ENCODE results near the gene AFF3.

The AFF3 gene

DNA sequence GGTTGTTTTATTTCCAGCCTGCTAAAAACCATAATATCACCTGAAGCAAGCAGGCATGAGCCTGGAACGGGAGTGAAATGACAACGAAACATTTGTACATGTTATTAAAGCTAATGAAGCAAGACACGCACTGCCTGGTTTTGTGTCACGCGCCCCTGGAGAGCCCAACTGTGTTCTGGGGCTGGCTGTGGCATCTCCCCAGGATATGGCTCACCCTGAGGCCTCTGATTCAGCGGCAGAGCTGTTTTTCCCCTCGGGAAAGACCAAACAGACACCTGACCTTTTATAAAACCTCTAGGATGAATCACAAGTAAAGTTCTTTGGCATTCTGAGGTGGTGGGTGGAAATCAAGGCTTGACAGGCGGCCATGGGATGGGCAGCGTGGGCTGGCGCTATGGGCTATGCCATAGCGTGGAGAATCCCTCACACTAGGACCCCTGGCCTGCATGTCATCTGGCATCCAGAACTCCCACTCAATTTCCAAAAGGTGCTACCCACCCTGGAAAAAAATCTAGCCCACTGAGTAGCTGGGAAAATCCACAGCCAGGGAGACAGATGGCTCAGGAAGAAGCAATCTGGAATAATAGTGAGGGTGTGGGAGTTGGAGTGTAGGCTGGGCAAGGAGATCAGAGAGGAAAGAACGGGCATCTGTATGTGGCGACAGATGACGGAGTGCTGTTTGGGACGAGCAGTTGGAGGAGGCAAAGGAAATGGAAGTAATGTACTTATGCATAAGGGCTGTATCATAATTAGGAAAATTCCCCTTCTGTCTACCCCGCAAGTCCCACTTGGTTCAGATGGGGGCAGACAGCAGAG, 262.0 kb downstream of the AFF3 start:
- DNase-seq (ENCODE audit: low spot score) = no peak

DNA sequence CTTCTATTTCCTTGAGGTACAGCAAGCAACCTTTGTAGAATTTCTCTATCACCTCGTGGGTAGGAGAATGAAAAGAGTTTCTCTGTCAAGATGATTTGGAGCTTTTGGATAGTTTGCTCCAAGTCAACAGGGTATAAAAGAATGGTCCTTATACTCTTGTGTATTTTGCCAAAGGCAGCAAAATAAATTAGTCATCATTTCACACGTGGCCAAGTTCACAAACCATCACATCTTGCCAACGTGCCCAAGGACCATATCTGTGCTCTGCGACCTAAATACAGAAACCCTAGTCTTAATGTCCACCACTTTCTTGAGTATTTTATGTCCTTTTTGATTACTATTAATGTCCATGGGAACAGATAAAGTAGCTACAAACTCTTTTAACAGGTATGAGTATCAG, 262.9 kb downstream of the AFF3 start:
- DNase-seq (ENCODE audit: low spot score) = no peak

GRCh38 chr2:99878581-99879350, 263.6 kb downstream of the AFF3 start:
- DNase-seq (ENCODE audit: low spot score) = no peak

DNA sequence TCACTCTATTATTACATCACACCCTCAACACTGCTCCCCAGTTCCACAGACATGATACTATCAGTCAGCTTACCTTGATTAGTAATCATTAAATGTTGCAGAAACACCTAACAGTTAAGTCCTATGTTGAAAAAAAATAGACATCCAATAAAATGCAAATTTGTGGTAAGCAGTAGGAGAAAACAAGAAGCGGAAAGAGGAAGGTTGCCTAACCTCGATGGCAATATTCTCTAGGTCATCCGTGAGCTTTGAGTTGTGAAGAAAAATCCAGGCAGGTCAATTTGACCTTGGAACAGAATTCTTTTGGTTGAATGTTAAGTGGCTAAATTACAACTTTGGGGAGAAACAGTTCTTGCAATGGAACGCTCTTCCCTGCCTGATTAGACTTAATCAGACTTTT, 264.4 kb downstream of the AFF3 start:
- no peak for DNase-seq (ENCODE audit: low spot score)

DNA sequence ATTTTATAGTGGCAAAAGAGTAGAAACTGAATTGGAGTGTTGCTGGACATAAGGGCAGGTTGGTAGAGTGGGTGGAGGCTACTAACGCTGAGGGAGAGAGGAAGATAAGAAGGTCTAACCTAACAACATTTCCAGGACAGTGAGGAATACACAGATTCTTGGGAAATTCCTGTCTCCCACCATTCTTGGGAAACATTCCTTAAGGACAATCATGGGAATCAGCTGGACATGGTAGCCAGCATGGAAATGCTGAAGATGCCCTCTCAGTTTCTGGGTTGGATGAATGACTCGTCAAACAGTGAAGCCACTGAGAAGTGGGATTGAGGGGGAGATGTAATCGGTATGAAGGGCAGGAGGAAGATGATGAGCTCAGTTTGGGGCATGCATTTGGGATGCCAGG, 265.4 kb downstream of the AFF3 start:
- DNase-seq (ENCODE audit: low spot score) = no peak

GRCh38 chr2:99875627-99876201, 266.7 kb downstream of the AFF3 start:
- DNase-seq (ENCODE audit: low spot score) = no peak

DNA sequence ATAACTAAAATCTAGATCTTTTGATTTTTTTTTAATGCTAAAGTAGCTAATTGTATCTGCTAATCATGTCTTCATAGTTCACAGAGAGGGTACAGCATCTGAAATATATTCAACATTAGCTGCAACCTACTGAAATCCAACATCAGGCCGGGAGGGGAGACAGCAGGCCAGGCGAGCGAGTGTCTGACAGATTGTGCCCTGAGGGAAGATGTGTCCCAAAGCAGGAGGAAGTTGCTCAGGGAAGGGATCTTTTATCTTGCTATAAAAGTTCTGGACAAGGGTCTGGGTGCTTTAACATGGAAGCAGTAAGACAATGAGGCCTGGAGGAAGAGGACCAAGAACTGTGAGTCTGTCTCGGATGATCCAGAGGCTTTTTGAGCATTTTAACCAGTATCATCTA, 274.1 kb downstream of the AFF3 start:
- DNase-seq (ENCODE audit: low spot score) = no peak

DNA sequence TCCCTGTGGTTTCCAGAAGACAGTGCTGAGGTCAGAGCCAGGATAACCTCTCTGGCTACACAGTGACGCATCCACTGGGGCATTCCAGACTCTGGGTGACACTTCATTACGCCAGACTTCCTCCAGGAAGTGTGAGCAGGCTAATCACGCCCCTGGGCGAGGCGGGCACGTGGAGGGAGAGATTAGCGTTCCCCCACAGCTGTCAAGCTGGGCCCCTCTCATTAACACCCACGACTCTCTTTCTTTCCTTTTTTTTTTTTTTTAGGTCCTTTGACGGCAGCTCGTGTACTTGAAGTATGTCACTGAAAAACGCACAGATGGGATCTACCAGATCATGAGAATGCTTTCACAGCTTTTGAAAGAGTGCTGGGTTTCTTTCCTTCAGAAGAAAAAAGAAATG, 274.6 kb downstream of the AFF3 start:
- DNase-seq (ENCODE audit: low spot score) = no peak

DNA sequence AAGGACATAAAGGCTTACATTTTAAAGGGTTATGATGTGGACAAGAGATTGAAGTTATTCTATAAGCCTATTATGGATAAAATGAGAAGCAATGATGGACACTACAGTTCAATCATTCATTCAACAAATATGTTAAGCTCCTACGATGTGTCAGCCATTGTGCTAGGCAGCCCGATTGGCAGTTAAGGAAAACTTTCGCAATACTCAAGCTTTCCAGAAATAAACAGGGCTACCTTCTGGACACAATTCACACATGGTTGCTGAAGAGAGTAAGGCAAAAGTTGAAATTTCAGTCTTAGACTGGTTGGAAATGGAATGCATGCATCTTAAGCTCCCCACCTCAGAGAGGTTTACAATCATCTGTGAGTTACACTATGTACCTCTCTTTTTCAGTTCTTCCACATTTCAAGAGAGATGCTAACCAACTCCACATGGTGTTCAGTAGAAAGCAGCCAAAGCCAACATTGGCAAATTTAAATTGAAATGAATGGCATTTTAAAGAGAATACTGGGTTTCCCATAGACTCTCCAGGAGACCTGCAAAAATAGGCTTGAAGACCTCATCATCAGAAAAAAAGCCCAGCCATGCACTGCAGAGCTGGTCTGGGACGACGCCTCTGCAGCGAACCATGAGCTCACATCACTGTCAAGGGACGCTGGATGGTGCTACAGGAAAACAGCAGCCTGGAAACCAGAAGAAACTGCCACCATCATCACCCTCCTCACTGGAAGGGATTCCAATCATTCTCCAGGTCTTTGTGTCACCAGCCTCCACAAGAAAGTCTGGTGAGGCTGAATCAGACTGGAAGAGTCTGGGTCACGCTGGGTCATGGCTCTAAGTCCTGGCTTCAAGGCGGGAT, 276.3 kb downstream of the AFF3 start:
- DNase-seq (ENCODE audit: low spot score) = no peak

GRCh38 chr2:99864561-99865553, 277.5 kb downstream of the AFF3 start:
- DNase-seq (ENCODE audit: low spot score) = no peak

- DNase-seq (ENCODE audit: low spot score) = no peak
Observed at GRCh38 chr2:99863903-99864270, 278.5 kb downstream of the AFF3 start.

- DNase-seq (ENCODE audit: low spot score) = no peak
Observed at GRCh38 chr2:99863236-99863902, 279.0 kb downstream of the AFF3 start.

DNA sequence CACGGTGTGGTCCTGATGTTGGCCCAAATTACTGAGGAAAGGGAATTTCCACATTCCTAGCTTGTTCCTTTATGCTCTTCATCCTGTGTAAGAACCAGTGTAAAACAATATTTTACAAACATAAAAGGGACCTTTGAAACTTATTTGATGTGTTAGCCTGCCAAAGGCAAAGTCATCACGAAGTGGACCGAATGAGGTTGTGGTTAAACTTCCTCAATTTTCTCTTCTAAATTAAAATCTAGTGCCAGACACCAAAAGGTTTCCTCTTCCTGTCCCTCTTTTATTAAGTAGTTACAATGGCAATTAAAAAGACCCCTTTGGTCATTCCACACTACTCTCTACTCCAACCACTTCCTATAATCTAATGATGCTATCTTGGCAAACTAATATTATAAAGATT, 279.8 kb downstream of the AFF3 start:
- DNase-seq (ENCODE audit: low spot score) = no peak

- DNase-seq (ENCODE audit: low spot score) = no peak
Observed at GRCh38 chr2:99861376-99861760, 281.0 kb downstream of the AFF3 start.

DNA sequence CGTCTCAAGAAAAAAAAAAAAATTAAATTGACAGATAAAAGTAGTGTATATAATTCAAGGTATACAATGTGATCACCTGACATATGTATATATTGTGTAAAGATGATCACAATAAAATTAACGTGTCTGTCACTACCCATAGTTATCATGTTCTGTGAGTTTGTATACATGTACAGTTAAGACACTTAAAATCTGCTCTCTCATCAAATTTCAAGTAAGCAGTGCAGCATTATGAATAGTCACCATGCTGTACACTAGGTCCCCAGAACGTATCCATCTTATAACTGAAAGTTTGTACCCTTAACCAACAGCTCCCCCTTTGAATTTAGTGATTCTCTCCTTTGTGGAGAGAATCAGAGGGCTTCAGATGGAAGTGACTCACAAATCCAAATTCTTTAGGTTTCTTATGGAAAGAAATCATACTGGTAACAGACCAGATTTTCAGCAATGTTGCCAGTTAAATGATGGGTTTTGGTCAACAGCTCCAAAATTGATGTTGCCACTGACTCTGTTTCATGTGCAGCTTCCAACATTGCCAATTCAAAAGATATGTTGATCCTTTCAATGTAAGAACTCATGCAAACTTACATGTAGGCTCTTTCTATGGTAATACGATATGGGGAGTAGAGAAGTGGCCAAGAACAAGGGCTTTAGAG, 281.5 kb downstream of the AFF3 start:
- DNase-seq (ENCODE audit: low spot score) = no peak

DNA sequence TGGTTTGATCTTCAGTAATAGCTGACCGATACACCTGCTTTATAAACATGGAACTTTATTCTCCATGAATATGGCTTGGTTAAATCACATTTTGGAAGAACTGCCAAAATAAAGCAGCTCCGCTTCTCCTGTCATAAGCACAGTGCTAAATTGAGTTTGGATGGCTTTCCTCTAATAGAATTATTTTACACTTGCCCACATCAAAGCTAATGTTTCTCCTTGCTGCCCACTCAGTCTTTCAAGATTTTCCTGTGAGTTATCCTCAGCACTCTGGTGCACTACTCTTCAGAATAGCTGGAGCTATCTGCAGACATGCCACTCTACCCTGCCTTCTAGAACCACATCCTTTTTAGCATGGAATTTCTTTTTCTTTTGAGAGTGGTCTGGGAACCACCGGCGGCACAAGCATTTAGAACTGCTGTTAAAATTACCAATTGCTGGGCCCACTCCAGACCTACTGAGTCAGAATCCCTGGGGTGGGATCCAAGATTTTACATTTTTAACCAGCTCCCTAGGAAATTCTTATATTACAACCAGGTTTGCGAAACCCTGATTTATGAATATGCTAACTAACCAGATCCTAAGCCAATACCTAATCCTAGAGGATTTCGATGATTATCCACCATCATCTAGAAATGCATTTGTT, 283.3 kb downstream of the AFF3 start:
- DNase-seq (ENCODE audit: low spot score) = no peak

GRCh38 chr2:99857867-99858444, 284.4 kb downstream of the AFF3 start:
- no peak for DNase-seq (ENCODE audit: low spot score)

GRCh38 chr2:99857372-99857771, 285.0 kb downstream of the AFF3 start:
- no peak for DNase-seq (ENCODE audit: low spot score)

- DNase-seq (ENCODE audit: low spot score) = no peak
Observed at GRCh38 chr2:99856119-99856518, 286.3 kb downstream of the AFF3 start.

Data from CD4-positive, alpha-beta T cell treated with Interleukin-6 at 100 ng/mL for 8 hours (primary cell).